Kidney epithelial cell (primary cell): Measurements from ENCODE around the gene DNAJC30. TPM values are rescaled to one million over a fixed set of nuclear protein-coding genes. Genes with fewer than 3 reads are reported as not detected.

Source experiments
- DNase-seq: peaks from one replicate; pipeline ENCODE4 v3.0.0-alpha.2; 2010; ENCODE audit warnings: low read depth
- H3K27me3 ChIP-seq: 2 replicates; pipeline ENCODE4 v1.6.0; 2011; ENCODE audit warnings: low read length; ENCODE audit not compliant: control insufficient read depth, insufficient read depth
- H3K36me3 ChIP-seq: 2 replicates; pipeline ENCODE4 v1.5.1; 2011; ENCODE audit warnings: low read length; ENCODE audit not compliant: control insufficient read depth, insufficient read depth
- H3K4me3 ChIP-seq: 2 replicates; pipeline ENCODE4 v1.5.1; 2011; ENCODE audit warnings: low read depth, mild to moderate bottlenecking, control low read depth, low read length
- total RNA-seq: library from RNA; depleted of rRNA; stranded (reverse); fragments of >200 nt; gene quantifications from 2 replicates; pipeline ENCODE4 v1.2.3, GENCODE V29; 2015
- TF ChIP-seq, protein P1 (sequence below): IDR thresholded peaks from 2 replicates; pipeline ENCODE4 v1.5.1; 2011; ENCODE audit warnings: mild to moderate bottlenecking, moderate library complexity, low read length, control low read depth, inconsistent platforms; ENCODE audit not compliant: insufficient read depth, poor library complexity, severe bottlenecking

The DNAJC30 gene
- total RNA-seq, result 4.4 and 5.1 TPM in 2 replicates

DNA sequence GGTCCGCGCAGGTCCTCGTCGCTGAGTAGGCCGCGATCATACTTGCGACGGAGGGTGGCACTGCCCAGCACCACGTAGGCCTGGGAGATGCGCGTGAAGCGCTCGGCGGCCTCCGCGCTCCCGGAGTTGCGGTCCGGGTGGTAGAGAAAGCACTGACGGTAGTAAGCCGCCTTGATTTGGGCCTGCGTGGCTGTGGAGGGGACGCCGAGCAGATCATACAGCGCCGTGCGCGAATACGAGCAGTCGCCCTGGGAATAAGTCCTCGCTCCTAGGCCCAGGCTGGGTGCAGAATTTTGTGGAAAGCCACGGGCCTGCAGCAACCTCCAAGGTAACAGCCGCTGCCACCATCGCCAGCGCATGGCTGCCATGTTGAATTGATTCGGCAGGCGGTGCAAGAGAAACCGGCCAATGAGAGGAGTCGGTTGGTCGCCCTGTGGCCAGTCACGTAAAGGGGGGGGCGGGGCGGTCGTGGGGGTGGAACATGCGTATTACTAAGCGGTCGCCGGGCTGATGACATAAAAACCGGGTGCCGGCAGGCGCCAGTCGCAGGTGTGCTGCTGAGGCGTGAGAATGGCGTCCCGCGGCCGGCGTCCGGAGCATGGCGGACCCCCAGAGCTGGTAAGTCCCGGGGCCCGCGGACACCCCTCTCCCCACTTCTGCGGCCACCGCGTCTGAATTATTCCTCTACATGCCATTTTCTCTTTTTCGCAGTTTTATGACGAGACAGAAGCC, at the start of gene DNAJC30, which contains the start of gene BUD23:
TSS of gene DNAJC30 (minus strand) at position 398 of the 732 bp plus-strand sequence. CDS start at position 368, 30 bp downstream.
TSS of gene BUD23 (plus strand) at position 542 of the 732 bp plus-strand sequence. CDS start at position 571, 29 bp downstream.
- Histone ChIP-seq H3K36me3 (no peaks in the 10 kb centered on the region), H3K27me3 (no peaks in the 10 kb centered on the region), H3K4me3 (peak within 1 kb of the TSS; percentile 74)
- DNase-seq, result peak; percentile 86
- TF ChIP-seq, protein P1, sequence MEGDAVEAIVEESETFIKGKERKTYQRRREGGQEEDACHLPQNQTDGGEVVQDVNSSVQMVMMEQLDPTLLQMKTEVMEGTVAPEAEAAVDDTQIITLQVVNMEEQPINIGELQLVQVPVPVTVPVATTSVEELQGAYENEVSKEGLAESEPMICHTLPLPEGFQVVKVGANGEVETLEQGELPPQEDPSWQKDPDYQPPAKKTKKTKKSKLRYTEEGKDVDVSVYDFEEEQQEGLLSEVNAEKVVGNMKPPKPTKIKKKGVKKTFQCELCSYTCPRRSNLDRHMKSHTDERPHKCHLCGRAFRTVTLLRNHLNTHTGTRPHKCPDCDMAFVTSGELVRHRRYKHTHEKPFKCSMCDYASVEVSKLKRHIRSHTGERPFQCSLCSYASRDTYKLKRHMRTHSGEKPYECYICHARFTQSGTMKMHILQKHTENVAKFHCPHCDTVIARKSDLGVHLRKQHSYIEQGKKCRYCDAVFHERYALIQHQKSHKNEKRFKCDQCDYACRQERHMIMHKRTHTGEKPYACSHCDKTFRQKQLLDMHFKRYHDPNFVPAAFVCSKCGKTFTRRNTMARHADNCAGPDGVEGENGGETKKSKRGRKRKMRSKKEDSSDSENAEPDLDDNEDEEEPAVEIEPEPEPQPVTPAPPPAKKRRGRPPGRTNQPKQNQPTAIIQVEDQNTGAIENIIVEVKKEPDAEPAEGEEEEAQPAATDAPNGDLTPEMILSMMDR, result no peak

DNA sequence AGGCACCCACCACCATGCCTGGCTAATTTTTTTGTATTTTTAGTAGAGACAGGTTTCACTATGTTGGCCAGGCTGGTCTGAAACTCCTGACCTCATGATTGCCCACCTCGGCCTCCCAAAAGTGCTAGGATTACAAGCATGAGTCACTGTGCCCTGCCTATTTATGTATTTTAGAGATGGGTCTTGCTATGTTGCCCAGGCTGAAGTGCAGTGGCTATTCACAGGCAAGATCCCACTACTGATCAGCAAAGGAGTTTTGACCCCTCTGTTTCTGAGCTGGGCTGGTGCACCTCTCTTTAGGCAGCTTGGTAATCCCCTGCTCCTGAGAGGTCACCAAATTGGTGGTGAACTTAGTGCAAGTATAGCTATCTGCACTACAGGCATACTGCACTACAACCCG, 49.1 kb upstream of the DNAJC30 start:
- DNase-seq, result no peak
- TF ChIP-seq, protein P1, result no peak
- H3K4me3 ChIP-seq, result no peak overlapping the region
- H3K36me3 ChIP-seq, result no peaks in the 10 kb centered on the region
- no peaks in the 10 kb centered on the region for H3K27me3 ChIP-seq

DNA sequence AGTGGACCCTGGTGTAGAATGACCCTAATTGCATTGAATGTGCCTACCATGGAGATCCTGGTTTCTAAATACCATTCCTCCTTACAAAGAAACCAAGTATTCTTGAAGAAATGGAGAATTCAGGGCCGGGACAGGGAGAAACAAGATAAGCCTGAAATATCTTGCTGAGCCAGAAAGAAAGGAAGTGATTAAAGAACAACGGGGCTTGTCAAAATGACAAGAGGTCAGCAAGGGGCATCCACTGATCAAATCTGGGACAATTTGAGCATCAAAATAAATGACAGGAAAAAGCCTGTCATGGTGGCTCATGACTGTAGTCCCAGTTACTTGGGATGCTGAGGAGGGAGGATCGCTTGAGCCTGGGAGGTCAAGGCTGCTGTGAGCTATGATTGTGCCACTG, 47.2 kb upstream of the DNAJC30 start:
- TF ChIP-seq, protein P1, result no peak

DNA sequence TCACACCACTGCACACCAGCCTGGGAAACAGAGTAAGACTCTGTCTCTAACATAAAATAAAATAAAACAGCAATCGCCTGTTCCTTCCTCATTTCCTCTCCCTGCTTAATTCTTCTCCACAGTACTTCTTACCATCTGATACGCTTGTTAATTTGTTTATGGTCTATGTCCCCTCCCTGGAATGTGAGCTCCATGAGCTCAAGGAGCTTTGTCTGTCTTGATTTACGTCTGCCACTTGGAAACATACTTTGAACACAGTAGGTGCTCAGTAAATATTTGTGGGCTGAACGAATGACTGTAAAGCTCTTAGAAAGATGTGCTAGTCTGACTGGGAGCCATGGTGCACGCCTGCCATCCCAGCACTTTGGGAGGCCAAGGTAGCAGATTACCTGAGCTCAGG, 45.3 kb upstream of the DNAJC30 start:
- DNase-seq, result no peak
- no peak overlapping the region for H3K4me3 ChIP-seq
- TF ChIP-seq, protein P1, result no peak
- peaks cover 2% of the 10 kb centered on the region for H3K27me3 ChIP-seq
- no peaks in the 10 kb centered on the region for H3K36me3 ChIP-seq

More for the DNA sequence above, 47.2 kb upstream of the DNAJC30 start:
- Histone ChIP-seq H3K36me3 (no peaks in the 10 kb centered on the region), H3K4me3 (no peak overlapping the region), H3K27me3 (peaks cover 2% of the 10 kb centered on the region)
- no peak for DNase-seq

DNA sequence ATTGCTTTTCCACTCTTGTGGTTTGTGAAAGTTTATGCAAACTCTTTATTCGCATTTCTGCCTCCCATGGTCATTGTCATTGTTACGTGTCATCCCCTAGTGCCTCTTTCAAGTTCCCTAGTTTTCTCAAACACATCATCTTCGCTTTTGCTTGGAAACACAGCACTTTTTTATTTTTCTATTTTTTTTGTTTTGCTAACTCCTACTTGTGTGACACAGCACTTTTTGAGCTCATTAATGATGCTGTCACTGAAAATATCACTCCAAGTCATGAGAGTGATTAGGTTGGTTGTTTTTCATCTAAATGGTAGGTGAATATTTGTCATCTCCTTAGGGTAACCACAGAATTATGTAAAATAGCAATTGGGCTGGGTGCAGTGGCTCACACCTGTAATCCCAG, 44.7 kb upstream of the DNAJC30 start:
- no peak for DNase-seq
- Histone ChIP-seq H3K27me3 (peaks cover 2% of the 10 kb centered on the region), H3K36me3 (no peaks in the 10 kb centered on the region), H3K4me3 (no peak overlapping the region)
- TF ChIP-seq, protein P1, result no peak
